ENCODE results near the gene PRKAA1. TPM values are rescaled to one million over a fixed set of nuclear protein-coding genes. Genes with fewer than 3 reads are reported as not detected.
A peak's percentile ranks its signal among the peaks of the same experiment; 100 is the strongest.

Gene PRKAA1
- total RNA-seq, 1 experiment from 2014 or later, result 31.2 TPM

DNA sequence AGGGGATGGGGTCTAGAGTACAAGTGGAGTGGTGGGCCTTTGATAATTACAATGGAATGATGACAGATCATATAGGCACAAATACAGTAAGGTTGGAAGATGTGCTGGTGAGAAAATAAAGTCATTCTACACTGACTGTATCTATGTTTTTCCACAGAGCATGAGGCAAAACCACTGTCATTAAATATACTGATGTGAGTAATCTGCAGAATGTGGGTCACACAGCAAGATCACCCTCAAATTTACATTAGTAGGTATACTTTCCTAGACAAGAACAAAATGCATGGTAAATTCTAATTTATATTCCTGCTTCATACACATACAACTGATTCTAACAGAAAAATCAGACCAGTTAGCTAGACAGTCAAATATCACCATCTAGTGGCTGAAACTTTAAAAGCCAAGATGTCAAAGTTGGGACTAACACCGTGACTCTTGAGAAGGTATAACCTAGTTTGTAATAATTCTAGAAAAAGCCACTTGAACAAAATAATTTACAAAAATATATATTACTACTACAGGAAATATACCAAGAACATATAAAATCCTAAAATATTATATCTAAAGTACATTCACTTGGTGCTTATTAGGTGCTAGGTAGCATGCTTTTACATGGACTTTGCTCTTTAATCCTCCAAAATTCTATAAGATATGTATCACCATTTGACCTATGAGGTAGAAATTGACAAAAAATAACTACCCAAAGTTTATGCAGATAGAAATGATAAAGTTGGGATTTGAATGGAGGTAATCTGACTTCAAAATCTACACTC, 61.9 kb downstream of the PRKAA1 start (continued):
- no peak for TF ChIP-seq ESRRA (CRISPR knock-in tag; IDR thresholded peaks at IDR 0.05; ENCODE audit: borderline replicate concordance)
- no peak for TF ChIP-seq FOXJ3 (CRISPR knock-in tag; IDR thresholded peaks at IDR 0.05; ENCODE audit: borderline replicate concordance)
- no peak for TF ChIP-seq ATF2 (CRISPR knock-in tag; IDR thresholded peaks at IDR 0.05; ENCODE audit: borderline replicate concordance, low read depth)
- TF ChIP-seq SMAD4 (CRISPR knock-in tag; IDR thresholded peaks at IDR 0.05), result no peak

DNA sequence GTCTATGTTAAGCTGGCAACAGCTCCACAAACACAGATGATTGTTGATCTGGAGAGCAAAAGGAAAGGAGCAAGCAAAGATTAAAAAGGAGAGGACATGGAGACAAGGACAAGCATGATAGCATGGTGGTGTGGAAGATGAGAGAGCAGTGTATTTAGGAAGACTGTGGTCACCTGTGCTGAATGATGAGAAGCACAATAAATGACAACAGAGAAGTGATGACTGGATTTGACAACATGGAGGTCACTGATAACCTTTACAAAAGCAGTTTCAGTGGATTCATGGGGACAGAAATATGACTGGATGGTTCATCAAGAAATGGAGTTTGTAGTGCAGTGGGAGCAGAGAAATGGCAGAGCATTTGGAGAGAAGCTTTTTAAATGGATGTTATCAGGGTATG, 62.6 kb downstream of the PRKAA1 start:
- Mint-ChIP-seq H3K4me1 (no peaks in the 10 kb centered on the region), H3K9me3 (peaks cover 7% of the 10 kb centered on the region; the same call in 1 of the 2 replicates), H3K36me3 (peaks cover 7% of the 10 kb centered on the region), H3K4me3 (no peak overlapping the region), H3K27ac (peak overlapping the region; percentile 26; the same call in 1 of the 2 replicates), H3K27me3 (ENCODE audit: low read depth) (no peaks in the 10 kb centered on the region)
- TF ChIP-seq NFATC4 (CRISPR knock-in tag; IDR thresholded peaks at IDR 0.05) (no peak), ZNF396 (CRISPR knock-in tag; IDR thresholded peaks at IDR 0.05; ENCODE audit: borderline replicate concordance) (no peak), IRF1 (CRISPR knock-in tag; IDR thresholded peaks at IDR 0.05) (no peak), ZNF263 (CRISPR knock-in tag; IDR thresholded peaks at IDR 0.05; ENCODE audit: low read depth) (no peak), RORB (CRISPR knock-in tag; IDR thresholded peaks at IDR 0.05) (no peak), ATF6 (CRISPR knock-in tag; IDR thresholded peaks at IDR 0.05) (no peak), ESRRA (CRISPR knock-in tag; IDR thresholded peaks at IDR 0.05; ENCODE audit: borderline replicate concordance) (no peak), FOXJ3 (CRISPR knock-in tag; IDR thresholded peaks at IDR 0.05; ENCODE audit: borderline replicate concordance) (no peak)
- TF ChIP-seq, protein P1, sequence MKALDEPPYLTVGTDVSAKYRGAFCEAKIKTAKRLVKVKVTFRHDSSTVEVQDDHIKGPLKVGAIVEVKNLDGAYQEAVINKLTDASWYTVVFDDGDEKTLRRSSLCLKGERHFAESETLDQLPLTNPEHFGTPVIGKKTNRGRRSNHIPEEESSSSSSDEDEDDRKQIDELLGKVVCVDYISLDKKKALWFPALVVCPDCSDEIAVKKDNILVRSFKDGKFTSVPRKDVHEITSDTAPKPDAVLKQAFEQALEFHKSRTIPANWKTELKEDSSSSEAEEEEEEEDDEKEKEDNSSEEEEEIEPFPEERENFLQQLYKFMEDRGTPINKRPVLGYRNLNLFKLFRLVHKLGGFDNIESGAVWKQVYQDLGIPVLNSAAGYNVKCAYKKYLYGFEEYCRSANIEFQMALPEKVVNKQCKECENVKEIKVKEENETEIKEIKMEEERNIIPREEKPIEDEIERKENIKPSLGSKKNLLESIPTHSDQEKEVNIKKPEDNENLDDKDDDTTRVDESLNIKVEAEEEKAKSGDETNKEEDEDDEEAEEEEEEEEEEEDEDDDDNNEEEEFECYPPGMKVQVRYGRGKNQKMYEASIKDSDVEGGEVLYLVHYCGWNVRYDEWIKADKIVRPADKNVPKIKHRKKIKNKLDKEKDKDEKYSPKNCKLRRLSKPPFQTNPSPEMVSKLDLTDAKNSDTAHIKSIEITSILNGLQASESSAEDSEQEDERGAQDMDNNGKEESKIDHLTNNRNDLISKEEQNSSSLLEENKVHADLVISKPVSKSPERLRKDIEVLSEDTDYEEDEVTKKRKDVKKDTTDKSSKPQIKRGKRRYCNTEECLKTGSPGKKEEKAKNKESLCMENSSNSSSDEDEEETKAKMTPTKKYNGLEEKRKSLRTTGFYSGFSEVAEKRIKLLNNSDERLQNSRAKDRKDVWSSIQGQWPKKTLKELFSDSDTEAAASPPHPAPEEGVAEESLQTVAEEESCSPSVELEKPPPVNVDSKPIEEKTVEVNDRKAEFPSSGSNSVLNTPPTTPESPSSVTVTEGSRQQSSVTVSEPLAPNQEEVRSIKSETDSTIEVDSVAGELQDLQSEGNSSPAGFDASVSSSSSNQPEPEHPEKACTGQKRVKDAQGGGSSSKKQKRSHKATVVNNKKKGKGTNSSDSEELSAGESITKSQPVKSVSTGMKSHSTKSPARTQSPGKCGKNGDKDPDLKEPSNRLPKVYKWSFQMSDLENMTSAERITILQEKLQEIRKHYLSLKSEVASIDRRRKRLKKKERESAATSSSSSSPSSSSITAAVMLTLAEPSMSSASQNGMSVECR (CRISPR knock-in tag; IDR thresholded peaks at IDR 0.05; ENCODE audit: borderline replicate concordance), result no peak
- ChIA-PET CTCF (interaction anchor here (1.0 to 1.3 kb wide), 2 partner anchors 46 to 787 kb away, joined by 3 to 4 read pairs; no protein-coding TSS in a partner anchor), POLR2A (no interaction called here)
- DNase-seq (ENCODE audit: low spot score) (no peak), ATAC-seq (no peak)

DNA sequence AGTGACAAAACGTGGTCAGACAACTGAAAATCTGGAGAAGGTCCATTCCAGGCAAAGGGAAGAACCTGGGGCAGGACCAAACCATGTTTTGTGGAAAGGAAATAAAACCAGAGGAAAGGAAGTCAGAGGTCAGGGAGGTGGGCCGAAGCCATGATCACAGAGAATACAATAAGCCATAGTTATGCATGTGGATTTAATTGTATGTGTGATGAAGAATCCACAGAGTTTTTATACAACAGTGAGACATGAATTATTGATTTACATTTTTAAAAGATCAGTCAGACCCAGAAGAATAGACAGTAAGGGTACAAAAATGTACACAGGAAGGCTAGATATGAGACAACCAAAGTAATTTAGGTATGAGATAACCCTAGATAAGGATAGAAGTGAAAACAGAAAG, 63.2 kb downstream of the PRKAA1 start:
- DNase-seq (ENCODE audit: low spot score), result no peak
- Mint-ChIP-seq H3K36me3 (peaks cover 4% of the 10 kb centered on the region; the same call in 1 of the 2 replicates), H3K9me3 (0 out of 2 replicates have a peak, but pooled peaks cover 4% of the 10 kb centered on the region), H3K27ac (no peak overlapping the region), H3K27me3 (ENCODE audit: low read depth) (no peaks in the 10 kb centered on the region), H3K4me3 (no peak overlapping the region), H3K4me1 (no peaks in the 10 kb centered on the region)
- no peak for ATAC-seq
- CTCF ChIA-PET, result interaction anchor here (1.3 kb wide), 1 partner anchor 45 kb away, joined by 3 read pairs; no protein-coding TSS in a partner anchor
- POLR2A ChIA-PET, result no interaction called here
- no peak for TF ChIP-seq ZNF416 (CRISPR knock-in tag; IDR thresholded peaks at IDR 0.05)
- TF ChIP-seq, protein P2, sequence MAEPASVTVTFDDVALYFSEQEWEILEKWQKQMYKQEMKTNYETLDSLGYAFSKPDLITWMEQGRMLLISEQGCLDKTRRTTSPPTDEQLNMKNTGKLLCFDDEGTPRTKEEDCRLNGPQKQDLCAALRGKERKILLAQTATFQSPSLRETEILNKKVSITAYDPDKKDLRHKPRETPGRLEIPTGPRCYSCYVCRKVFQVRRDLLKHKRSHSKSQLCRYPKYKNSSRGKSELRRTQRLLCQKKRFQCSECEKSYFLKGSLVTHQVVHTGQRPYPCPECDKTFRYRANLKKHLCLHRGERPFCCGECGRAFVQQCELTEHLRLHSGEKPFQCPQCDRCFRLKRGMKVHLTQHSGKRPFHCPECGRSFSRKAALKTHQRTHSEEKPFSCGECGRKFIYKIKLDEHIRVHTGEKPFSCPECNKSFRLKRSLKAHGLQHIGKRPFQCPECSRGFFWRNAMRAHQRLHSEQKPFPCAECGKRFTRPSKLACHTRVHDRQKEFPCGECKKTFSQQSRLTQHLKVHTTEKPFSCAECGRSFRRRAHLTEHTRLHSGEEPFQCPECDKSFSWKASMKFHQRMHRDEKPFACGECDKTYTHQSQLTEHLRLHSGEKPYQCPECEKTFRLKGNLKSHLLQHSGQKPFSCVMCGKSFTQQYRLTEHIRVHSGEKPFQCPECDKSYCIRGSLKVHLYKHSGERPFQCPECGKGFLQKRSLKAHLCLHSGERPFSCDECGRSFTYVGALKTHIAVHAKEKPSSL (CRISPR knock-in tag; conservative IDR thresholded peaks at IDR 0.05), result no peak
- TF ChIP-seq, protein P3, sequence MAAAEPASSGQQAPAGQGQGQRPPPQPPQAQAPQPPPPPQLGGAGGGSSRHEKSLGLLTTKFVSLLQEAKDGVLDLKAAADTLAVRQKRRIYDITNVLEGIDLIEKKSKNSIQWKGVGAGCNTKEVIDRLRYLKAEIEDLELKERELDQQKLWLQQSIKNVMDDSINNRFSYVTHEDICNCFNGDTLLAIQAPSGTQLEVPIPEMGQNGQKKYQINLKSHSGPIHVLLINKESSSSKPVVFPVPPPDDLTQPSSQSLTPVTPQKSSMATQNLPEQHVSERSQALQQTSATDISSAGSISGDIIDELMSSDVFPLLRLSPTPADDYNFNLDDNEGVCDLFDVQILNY (CRISPR knock-in tag; IDR thresholded peaks at IDR 0.05), result no peak

Measured in WTC11 (cell line).